Ishikawa (cell line): Measurements from ENCODE around the gene KDM2B.

ENCODE experiments used
- CEBPB ChIP-seq: IDR thresholded peaks from 2 replicates; pipeline ENCODE4 v1.6.1; 2012
- REST ChIP-seq: IDR thresholded peaks from 2 replicates; pipeline ENCODE4 v1.6.1; 2012; ENCODE audit warnings: low read depth, mild to moderate bottlenecking

- TF ChIP-seq CEBPB = no peak
- TF ChIP-seq REST = no peak
Measured at GRCh38 chr12:121511916-121512315, 68.9 kb downstream of the KDM2B start.
